MM.1S (cell line): ENCODE data around the gene RND1.

ENCODE experiments used
- CTCF ChIP-seq: fragments of 300-600 bp; sonication (generic); IDR thresholded peaks from 2 replicates; pipeline ENCODE4 v1.5.1; 2016; ENCODE audit warnings: antibody characterized with exemption, low read length, mixed read lengths
- EZH2 ChIP-seq: fragments of 300-600 bp; sonication (generic); optimal IDR thresholded peaks from 2 replicates; pipeline ENCODE3; 2017; ENCODE audit warnings: low read depth, mild to moderate bottlenecking, antibody characterized with exemption, low read length, mixed read lengths

GRCh38 chr12:48859607-48860006 lies 6.1 kb downstream of the RND1 start:
- no peak for TF ChIP-seq CTCF
- TF ChIP-seq EZH2, result no peak
